COLO668 (cell line): ENCODE data around the gene GATA3.

Source experiments
- DNase-seq: peaks from one replicate; lab custom pipeline; 2025; ENCODE audit not compliant: unreplicated experiment; lab: John Stamatoyannopoulos, UW

The GATA3 gene

DNA sequence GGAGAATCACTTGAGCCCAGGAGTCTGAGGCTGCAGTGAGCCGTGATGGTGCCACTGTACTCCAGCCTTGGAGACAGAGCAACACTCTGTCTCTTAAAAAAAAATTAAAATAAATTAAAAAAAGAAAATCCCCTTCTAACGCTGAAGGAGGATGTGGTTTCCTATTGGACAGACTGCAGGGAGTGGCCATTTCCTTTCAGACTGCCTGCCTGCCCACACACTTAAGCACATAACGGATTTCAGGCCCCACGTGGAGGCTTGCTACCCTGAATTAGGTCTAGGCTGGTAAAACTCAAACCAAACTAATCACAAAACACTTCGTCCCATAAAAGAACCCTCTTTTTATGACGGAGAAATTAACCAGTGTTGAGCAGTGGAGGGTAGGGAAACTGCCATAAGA is 34.0 kb downstream of the GATA3 start:
- DNase-seq, result no peak

DNA sequence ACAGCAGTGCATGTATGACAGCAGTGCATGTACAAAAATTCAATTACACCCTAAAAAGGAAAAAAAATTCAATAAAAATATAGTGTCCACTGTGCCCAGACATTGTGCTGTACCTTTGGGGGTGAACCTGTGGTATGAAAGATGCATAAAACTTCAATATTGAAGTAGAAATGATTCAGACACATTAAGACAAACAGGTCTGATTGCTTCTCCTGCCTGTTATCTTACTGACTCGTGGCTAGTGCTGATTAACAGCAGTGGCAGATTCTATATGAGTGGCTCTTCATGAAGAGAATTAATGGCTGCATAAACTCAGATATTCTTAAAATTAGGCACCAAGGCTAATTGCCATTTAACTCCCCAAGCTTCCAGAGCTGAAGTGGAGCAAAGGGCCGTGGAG is 37.9 kb downstream of the GATA3 start:
- no peak for DNase-seq

DNA sequence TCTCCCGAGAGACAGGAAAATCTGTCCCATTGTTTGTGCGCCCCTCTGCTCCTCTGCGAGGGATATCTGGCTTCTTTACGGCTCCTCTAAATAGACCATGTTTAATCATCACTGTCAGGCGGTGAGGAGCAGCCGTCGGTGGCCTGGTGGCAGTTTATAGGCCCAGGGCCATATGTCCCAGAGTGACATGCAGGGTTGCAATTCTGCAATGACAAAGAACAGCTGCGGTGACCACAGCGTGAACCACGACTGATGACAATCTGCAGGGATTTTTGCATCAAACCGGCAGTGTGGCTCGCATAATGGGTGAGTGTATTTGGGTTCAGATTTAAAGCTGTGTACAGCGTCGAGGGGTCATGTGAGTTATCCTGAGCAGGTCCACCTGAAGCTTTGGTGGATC is 41.5 kb downstream of the GATA3 start:
- DNase-seq, result no peak

- DNase-seq, result no peak
Observed at GRCh38 chr10:8096931-8097330, 42.4 kb downstream of the GATA3 start.

GRCh38 chr10:8100366-8100765 is 45.9 kb downstream of the GATA3 start:
- DNase-seq, result no peak

DNA sequence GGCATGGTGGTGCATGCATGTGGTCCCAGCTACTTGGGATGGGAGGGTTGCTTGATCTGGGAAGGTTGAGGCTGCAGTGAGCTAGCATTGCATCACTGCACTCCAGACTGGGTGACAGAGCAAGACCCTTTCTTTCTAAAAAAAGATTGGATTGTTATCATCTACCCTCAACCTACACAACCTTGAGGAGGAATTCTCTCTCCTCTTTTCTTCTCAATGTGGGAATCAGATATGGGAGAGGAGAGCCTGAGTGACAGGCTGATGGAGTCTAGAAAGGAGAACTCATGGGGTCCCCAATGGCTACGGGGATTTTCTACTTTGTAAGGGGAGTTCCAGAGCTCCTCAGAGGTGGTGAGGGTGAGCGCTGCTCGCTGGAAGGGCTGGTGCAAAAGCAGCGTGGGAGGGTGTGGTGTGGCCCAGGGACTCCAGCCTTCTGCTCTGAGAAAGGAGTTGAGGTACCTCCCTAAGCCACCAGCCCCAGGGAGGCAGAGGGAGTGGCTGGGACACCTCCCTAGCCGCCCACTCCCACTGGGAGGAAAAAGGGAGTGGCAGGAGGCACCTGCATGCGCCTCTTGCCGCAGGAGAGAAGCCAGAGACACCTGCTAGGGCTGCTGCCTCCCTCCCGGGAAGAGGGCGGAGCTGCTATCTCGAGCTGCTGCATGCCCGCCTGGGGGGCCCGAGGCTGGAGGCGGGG is 48.4 kb downstream of the GATA3 start:
- no peak for DNase-seq

DNA sequence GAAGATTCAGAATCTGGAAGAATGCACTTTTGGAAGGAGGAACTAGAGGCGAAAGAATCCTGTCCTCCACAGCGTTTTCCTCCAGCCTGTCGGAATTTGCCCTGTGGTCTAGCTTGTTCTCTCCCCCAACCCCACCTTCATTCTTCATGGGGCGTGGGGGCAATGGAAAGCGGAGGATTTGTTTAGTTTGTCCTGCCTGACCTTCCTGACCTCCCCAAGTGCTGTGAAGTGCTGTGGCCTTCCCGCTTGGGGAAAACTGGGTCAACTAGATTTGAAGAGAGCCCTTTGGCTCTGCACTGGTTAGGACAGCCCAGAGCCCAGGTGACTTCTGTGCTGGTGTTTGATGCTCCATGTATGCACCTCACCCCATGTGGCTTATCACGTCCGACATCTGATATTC is 49.1 kb downstream of the GATA3 start:
- DNase-seq, result no peak

GRCh38 chr10:8104005-8104404 is 49.5 kb downstream of the GATA3 start:
- no peak for DNase-seq

GRCh38 chr10:8104721-8105120 is 50.2 kb downstream of the GATA3 start:
- no peak for DNase-seq

DNA sequence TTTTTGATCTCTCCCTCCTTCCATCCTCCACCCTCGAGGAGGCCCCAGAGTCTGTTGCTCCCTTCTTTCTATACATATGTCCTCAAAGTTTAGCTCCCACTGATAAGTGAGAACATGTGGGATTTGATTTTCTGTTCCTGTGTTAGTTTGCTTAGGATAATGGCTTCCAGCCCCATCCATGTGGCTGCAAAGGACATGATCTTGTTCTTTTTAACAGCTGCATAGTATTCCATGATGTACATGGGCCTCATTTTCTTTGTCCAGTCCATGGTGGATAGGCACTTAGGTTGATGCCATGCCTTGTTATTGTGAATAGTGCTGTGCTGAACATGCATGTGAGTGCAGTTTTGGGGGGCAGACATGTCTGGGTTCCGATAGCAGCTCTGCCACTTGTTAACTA is 51.4 kb downstream of the GATA3 start:
- DNase-seq, result no peak

- DNase-seq, result no peak
Observed at GRCh38 chr10:8112230-8112905, 57.9 kb downstream of the GATA3 start.

DNA sequence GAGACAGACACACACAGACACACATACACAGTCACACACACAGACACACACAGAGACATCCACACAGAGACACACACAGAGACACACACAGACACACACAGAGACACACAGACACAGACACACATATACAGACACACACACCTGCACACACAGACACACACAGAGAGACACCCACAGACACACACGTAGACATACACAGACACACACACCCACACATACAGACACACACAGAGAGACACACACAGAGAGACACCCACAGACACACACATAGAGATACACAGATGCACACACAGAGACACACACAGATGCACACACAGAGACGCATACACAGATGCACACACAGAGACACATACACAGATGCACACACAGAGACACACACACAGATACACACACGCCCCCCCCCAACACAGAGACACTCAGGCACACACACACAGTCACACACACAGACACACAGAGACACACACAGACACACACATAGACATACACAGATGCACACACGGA is 58.5 kb downstream of the GATA3 start:
- no peak for DNase-seq

DNA sequence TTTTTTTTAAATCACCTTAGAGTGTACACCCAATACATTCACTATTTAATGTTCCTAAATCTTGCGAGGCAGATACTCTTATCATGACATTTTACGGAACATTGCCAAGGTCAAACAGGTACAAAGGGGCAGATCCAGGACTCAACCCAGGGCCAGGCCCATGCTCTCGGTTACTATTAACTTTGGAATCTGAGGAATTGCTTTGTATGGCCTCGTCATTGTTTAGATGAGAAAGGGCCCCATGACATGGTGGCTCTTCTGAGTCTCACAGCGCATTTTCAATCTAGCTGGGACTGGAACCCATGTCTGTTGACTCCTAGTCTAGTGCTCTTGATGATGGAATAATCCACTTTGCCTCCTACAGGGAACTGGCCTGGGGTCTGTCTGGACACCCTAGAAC is 59.1 kb downstream of the GATA3 start:
- no peak for DNase-seq

- no peak for DNase-seq
Observed at GRCh38 chr10:8114741-8115617, 60.5 kb downstream of the GATA3 start.

- no peak for DNase-seq
Observed at GRCh38 chr10:8115618-8115980, 61.1 kb downstream of the GATA3 start.

DNA sequence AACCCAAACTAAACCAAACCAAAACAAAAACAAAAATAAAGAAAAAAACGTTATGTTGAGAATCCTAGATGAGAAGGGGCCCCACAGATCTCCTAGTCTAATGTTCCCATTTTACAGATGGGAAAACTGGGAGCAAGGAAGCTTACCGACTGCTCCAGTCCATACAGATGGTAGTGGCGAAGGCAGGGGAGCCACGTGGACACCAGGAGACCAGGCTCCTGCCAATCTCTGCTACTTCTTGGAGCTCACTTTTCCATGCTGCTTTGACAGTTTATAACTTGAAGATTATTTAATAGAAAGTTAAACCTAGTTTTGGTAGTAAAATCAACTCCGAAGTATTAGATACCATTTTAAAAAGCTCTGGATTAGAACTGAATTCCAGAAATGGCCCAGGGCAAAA is 62.0 kb downstream of the GATA3 start:
- no peak for DNase-seq

GRCh38 chr10:8116926-8117493 is 62.5 kb downstream of the GATA3 start:
- no peak for DNase-seq

- DNase-seq, result no peak
Observed at GRCh38 chr10:8121201-8121890, 66.9 kb downstream of the GATA3 start.

DNA sequence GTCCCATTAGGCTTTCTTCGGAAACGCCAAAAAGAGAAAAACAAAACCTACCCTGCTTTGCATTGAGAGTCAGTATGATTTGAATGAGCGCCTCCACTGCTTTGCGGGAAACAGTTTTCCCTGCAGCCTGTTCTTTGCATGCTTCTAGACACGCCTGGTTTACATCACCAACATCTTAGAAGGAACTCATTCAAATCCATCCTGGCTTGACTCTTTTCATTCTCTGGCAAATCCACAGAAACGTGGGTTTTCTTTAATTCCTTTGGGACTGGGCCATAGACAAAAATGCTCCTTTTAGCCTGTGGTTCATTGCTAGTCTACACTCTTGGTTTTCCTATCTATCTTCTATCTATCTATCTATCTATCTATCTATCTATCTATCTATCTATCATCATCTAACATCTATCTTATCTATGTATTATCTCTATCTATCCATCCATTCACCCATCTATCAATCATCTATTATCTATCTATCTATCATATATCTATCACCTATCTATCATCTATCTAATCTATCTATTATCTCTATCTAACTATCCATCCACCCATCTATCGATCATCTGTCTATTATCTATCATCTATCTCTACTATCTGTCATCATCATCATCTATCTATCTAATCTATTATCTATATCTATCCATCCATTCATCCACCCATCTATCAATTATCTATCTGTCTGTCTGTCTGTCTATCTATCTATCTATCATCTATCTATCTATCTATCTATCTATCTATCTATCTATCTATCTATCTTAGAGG is 68.3 kb downstream of the GATA3 start:
- DNase-seq, result no peak

- DNase-seq, result no peak
Observed at GRCh38 chr10:8124436-8124835, 69.9 kb downstream of the GATA3 start.
